H1 (cell line): ENCODE measurements around the gene TMPRSS9. TPM values are rescaled to one million over a fixed set of nuclear protein-coding genes. Genes with fewer than 3 reads are reported as not detected.

Source experiments
- CTCF ChIA-PET: fragments of 300-600 bp; sonication (Branson Sonifier 250); formaldehyde crosslinking; loops from one replicate; lab custom pipeline; 2021; ENCODE audit not compliant: partially characterized antibody; lab: Charles Lee
- POLR2A ChIA-PET: fragments of 300-600 bp; sonication (Branson Sonifier 250); formaldehyde crosslinking; loops from one replicate; lab custom pipeline; 2021; ENCODE audit warnings: inconsistent platforms; ENCODE audit not compliant: partially characterized antibody; lab: Charles Lee
- DNase-seq, 2 experiments: peaks; one replicate each; pipeline versions ENCODE4 v3.0.0 to v3.0.0-alpha.2; 2010 to 2022; ENCODE audit warnings: low spot score in 2 of 2, low read depth in 1 of 2, mixed read lengths in 1 of 2
- FAIRE-seq: peaks from 2 replicates; lab custom pipeline; 2011; peaks lifted over from hg19 to GRCh38; lab: Jason Lieb, UNC
- H2AFZ ChIP-seq: 2 replicates; pipeline ENCODE4 v1.8.1; 2012; ENCODE audit warnings: low read length, inconsistent platforms
- H2AK5ac ChIP-seq: 2 replicates; pipeline ENCODE4 v1.6.1; 2013; ENCODE audit warnings: low read depth, low read length
- H2BK120ac ChIP-seq: replicated peaks from 2 replicates; pipeline ENCODE3; 2013; ENCODE audit warnings: low read depth, low read length, inconsistent platforms
- H2BK12ac ChIP-seq: 2 replicates; pipeline ENCODE4 v1.6.1; 2013; ENCODE audit warnings: low read depth, low read length
- H2BK15ac ChIP-seq: 2 replicates; pipeline ENCODE4 v1.6.1; 2013; ENCODE audit warnings: low read length
- H2BK20ac ChIP-seq: 2 replicates; pipeline ENCODE4 v1.6.1; 2013; ENCODE audit warnings: low read length
- H2BK5ac ChIP-seq: 2 replicates; pipeline ENCODE4 v1.6.1; 2013; ENCODE audit warnings: low read depth, low read length
- H3K14ac ChIP-seq: 2 replicates; pipeline ENCODE4 v1.6.1; 2013; ENCODE audit warnings: inconsistent platforms; ENCODE audit not compliant: insufficient read length
- H3K18ac ChIP-seq: 2 replicates; pipeline ENCODE4 v1.6.1; 2013; ENCODE audit warnings: low read length; ENCODE audit errors: extremely low read depth
- H3K23ac ChIP-seq: 2 replicates; pipeline ENCODE4 v1.6.1; 2013; ENCODE audit warnings: inconsistent platforms; ENCODE audit not compliant: insufficient read length
- H3K23me2 ChIP-seq: 2 replicates; pipeline ENCODE4 v1.6.1; 2013; ENCODE audit warnings: low read depth, low read length
- H3K27ac ChIP-seq: 2 replicates; pipeline ENCODE4 v1.6.1; 2011; ENCODE audit warnings: low read depth, low read length, inconsistent platforms
- H3K27me3 ChIP-seq, 4 experiments: replicated peaks in 1 of 4; 1 replicate in 1 of 4; 2 replicates in 3 of 4; pipeline versions ENCODE4 v1.6.1 to v1.8.1; 2011 to 2013; ENCODE audit warnings: low read length in 3 of 4, mild to moderate bottlenecking in 3 of 4, inconsistent platforms in 2 of 4, mixed read lengths in 2 of 4, moderate library complexity in 1 of 4; ENCODE audit not compliant: control insufficient read depth in 3 of 4, insufficient read depth in 3 of 4; ENCODE audit errors: extremely low read depth in 1 of 4
- H3K36me3 ChIP-seq, 4 experiments: 2 replicates each; pipeline versions ENCODE4 v1.6.1 to v1.8.1; 2011 to 2013; ENCODE audit warnings: mild to moderate bottlenecking in 4 of 4, low read length in 3 of 4, moderate library complexity in 2 of 4, control low read depth in 1 of 4, inconsistent platforms in 1 of 4; ENCODE audit not compliant: insufficient read depth in 4 of 4, control insufficient read depth in 2 of 4
- H3K4ac ChIP-seq: replicated peaks from 2 replicates; pipeline ENCODE3; 2013; ENCODE audit warnings: low read length, low read depth, mixed read lengths, inconsistent platforms; ENCODE audit not compliant: insufficient read length
- H3K4me1 ChIP-seq, 4 experiments: replicated peaks in 1 of 4; 1 replicate in 1 of 4; 2 replicates in 3 of 4; pipeline versions ENCODE4 v1.6.1 to v1.8.1; 2011 to 2013; ENCODE audit warnings: low read length in 3 of 4, inconsistent platforms in 2 of 4, mixed read lengths in 1 of 4; ENCODE audit not compliant: insufficient read depth in 4 of 4, control insufficient read depth in 3 of 4
- H3K4me2 ChIP-seq, 2 experiments: 2 replicates each; pipeline versions ENCODE4 v1.6.1 to v1.8.1; 2011 to 2013; ENCODE audit warnings: low read depth in 2 of 2, low read length in 2 of 2, control low read depth in 1 of 2, inconsistent platforms in 1 of 2, mild to moderate bottlenecking in 1 of 2; ENCODE audit not compliant: insufficient read depth in 1 of 2
- H3K4me3 ChIP-seq, 4 experiments: fragments of 200-600, 300-600 bp in 1 of 4; sonication (generic), shearing (Covaris generic), sonication (Bioruptor Twin) in 1 of 4; 2 replicates each; pipeline versions ENCODE4 v1.5.1 to v1.8.1; 2011 to 2016; ENCODE audit warnings: low read length in 4 of 4, low read depth in 3 of 4, control low read depth in 2 of 4, inconsistent platforms in 2 of 4, mild to moderate bottlenecking in 2 of 4, mixed read lengths in 1 of 4, moderate library complexity in 1 of 4; ENCODE audit not compliant: insufficient read depth in 2 of 4; ENCODE audit errors: extremely low read depth in 1 of 4
- H3K56ac ChIP-seq: replicated peaks from 2 replicates; pipeline ENCODE3; 2013; ENCODE audit warnings: low read depth, mild to moderate bottlenecking, mixed read lengths, low read length, inconsistent platforms; ENCODE audit not compliant: insufficient read length
- H3K79me1 ChIP-seq: 2 replicates; pipeline ENCODE4 v1.6.1; 2013; ENCODE audit warnings: low read depth, low read length, control low read depth
- H3K79me2 ChIP-seq, 2 experiments: 2 replicates each; pipeline versions ENCODE4 v1.6.1 to v1.8.1; 2012 to 2013; ENCODE audit warnings: low read length in 2 of 2, mild to moderate bottlenecking in 2 of 2, inconsistent platforms in 1 of 2; ENCODE audit not compliant: insufficient read depth in 2 of 2, control insufficient read depth in 1 of 2
- H3K9ac ChIP-seq, 4 experiments: replicated peaks in 1 of 4; 1 replicate in 1 of 4; 2 replicates in 3 of 4; pipeline versions ENCODE4 v1.6.1 to v1.8.1; 2011 to 2013; ENCODE audit warnings: low read depth in 3 of 4, low read length in 3 of 4, control low read depth in 2 of 4, mild to moderate bottlenecking in 2 of 4, moderate library complexity in 2 of 4, inconsistent platforms in 1 of 4; ENCODE audit errors: extremely low read depth in 1 of 4
- H3K9me3 ChIP-seq, 2 experiments: 2 replicates each; pipeline versions ENCODE4 v1.6.1 to v1.8.1; 2012 to 2013; ENCODE audit warnings: mild to moderate bottlenecking in 2 of 2, moderate library complexity in 2 of 2, control low read depth in 1 of 2, inconsistent platforms in 1 of 2, low read depth in 1 of 2, low read length in 1 of 2, mixed read lengths in 1 of 2; ENCODE audit not compliant: insufficient read depth in 2 of 2
- H4K20me1 ChIP-seq, 2 experiments: replicated peaks in 1 of 2; 2 replicates each; pipeline versions ENCODE3 to v1.8.1; 2011 to 2013; ENCODE audit warnings: inconsistent platforms in 2 of 2, low read length in 2 of 2, mild to moderate bottlenecking in 1 of 2; ENCODE audit not compliant: insufficient read depth in 2 of 2, control insufficient read depth in 1 of 2
- H4K5ac ChIP-seq: 2 replicates; pipeline ENCODE4 v1.6.1; 2013; ENCODE audit warnings: low read length, low read depth, mixed read lengths, inconsistent platforms; ENCODE audit not compliant: insufficient read length
- H4K8ac ChIP-seq: 2 replicates; pipeline ENCODE4 v1.8.0; 2013; ENCODE audit warnings: mild to moderate bottlenecking, moderate library complexity, low read length, inconsistent platforms; ENCODE audit not compliant: insufficient read depth; ENCODE audit errors: extremely low read depth
- H4K91ac ChIP-seq: replicated peaks from 2 replicates; pipeline ENCODE3; 2013; ENCODE audit warnings: low read length, mixed read lengths, inconsistent platforms; ENCODE audit not compliant: insufficient read length
- HDAC6 ChIP-seq: IDR thresholded peaks from one replicate; pipeline ENCODE4 v1.7.1; 2012; ENCODE audit warnings: low read depth, mild to moderate bottlenecking, inconsistent platforms, low read length, moderate library complexity
- MAFK ChIP-seq: IDR thresholded peaks from 2 replicates; pipeline ENCODE4 v1.6.1; 2012; ENCODE audit warnings: low read depth, mild to moderate bottlenecking, improper control_type of control experiment, low read length
- PHF8 ChIP-seq: fragments of 200-600 bp; sonication (generic); conservative IDR thresholded peaks from 2 replicates; pipeline ENCODE4 v1.7.1; 2012; ENCODE audit warnings: low read depth, mild to moderate bottlenecking, inconsistent platforms, low read length, moderate library complexity
- POU5F1 ChIP-seq: IDR thresholded peaks from 2 replicates; pipeline ENCODE4 v1.6.1; 2011; ENCODE audit warnings: low read depth, mild to moderate bottlenecking, low read length, moderate library complexity
- SIN3A ChIP-seq, 2 experiments: IDR thresholded peaks in 1 of 2; conservative IDR thresholded peaks in 1 of 2; 2 replicates each; pipeline ENCODE4 v1.6.1; 2011 to 2012; ENCODE audit warnings: low read length in 2 of 2, improper control_type of control experiment in 1 of 2, low read depth in 1 of 2, mild to moderate bottlenecking in 1 of 2
- TBP ChIP-seq: IDR thresholded peaks from 2 replicates; pipeline ENCODE4 v1.6.1; 2011; ENCODE audit warnings: low read depth, low read length, improper control_type of control experiment
- TCF12 ChIP-seq: IDR thresholded peaks from 2 replicates; pipeline ENCODE4 v1.6.1; 2011; ENCODE audit warnings: low read depth, mild to moderate bottlenecking, low read length
- ZNF274 ChIP-seq: IDR thresholded peaks from 2 replicates; pipeline ENCODE4 v1.7.0; 2012; ENCODE audit warnings: low read length, borderline replicate concordance; ENCODE audit errors: extremely low read depth
- WGBS, 2 experiments: shearing (Covaris generic) in 1 of 2; methylation state at CpG; one replicate each; pipeline versions ENCODE4 v1.1.6 to v1.1.7; 2013 to 2015; ENCODE audit warnings: low lambda C conversion rate in 2 of 2, mixed read lengths in 2 of 2, inconsistent platforms in 1 of 2, low coverage in 1 of 2, missing lambda C conversion rate in 1 of 2; ENCODE audit not compliant: insufficient replicate concordance in 2 of 2, insufficient coverage in 1 of 2, insufficient read length in 1 of 2; ENCODE audit errors: extremely low coverage in 1 of 2, missing lambda C conversion rate in 1 of 2; 5-methylcytosine and 5-hydroxymethylcytosine counted together
- polyA plus RNA-seq, 7 experiments: library from polyadenylated mRNA; depleted of rRNA in 3 of 7; stranded (reverse) in 5 of 7; unstranded in 2 of 7; fragments of >200 nt in 5 of 7; fragments of 200-250 nt in 2 of 7; gene quantifications; 1 replicate in 5 of 7; 2 replicates in 1 of 7; 4 replicates in 1 of 7; pipeline versions ENCODE4 v1.2.1 to v1.2.3, GENCODE V29; 2011 to 2013; ENCODE audit warnings: missing spikeins in 2 of 7, mixed read lengths in 2 of 7
- total RNA-seq: library from RNA; stranded (reverse); fragmentation: NEBNext Ultra II Directional; extraction: Animal tissue kit (Norgen Biotek cat#: 25700); gene quantifications from 2 replicates; pipeline ENCODE4 v1.2.1, GENCODE V29; 2021

TMPRSS9 gene
- total and polyA plus RNA-seq, 2 of the 8 experiments (the other 6 are each of a cell fraction or from before 2014, with no cell fraction given) = 0.15 to 0.19 TPM

GRCh38 chr19:2443116-2443784 lies 83.2 kb downstream of the TMPRSS9 start:
- Histone ChIP-seq H3K79me1 (peaks cover 17% of the 10 kb centered on the region), H4K20me1 (peaks cover 29 to 43% of the 10 kb centered on the region in 2 experiments), H2AK5ac (no peak overlapping the region), H2BK5ac (no peak overlapping the region), H3K27ac (no peak overlapping the region), H4K8ac (no peak overlapping the region), H4K5ac (no peak overlapping the region), H3K18ac (no peak overlapping the region), H3K9ac (no peak overlapping the region), H2BK12ac (no peak overlapping the region), H2BK20ac (no peak overlapping the region), H3K4me1 (peaks cover 0 to 7% (median 0%) of the 10 kb centered on the region in 4 experiments; a peak in 1 of 7 replicates), H3K23ac (no peak overlapping the region), H3K4me3 (no peak overlapping the region), H2AFZ (no peak overlapping the region), H3K27me3 (no peaks in the 10 kb centered on the region), H2BK120ac (no peak overlapping the region), H3K36me3 (peaks cover 9 to 39% (median 26%) of the 10 kb centered on the region in 4 experiments), H3K23me2 (peaks cover 4% of the 10 kb centered on the region; the same call in 1 of the 2 replicates), H3K14ac (no peak overlapping the region), H3K4ac (no peak overlapping the region), H3K56ac (no peak overlapping the region), H3K9me3 (no peaks in the 10 kb centered on the region), H2BK15ac (no peak overlapping the region), H3K79me2 (peaks cover 3 to 47% of the 10 kb centered on the region in 2 experiments; a peak in 3 of 4 replicates), H3K4me2 (no peak overlapping the region), H4K91ac (no peak overlapping the region)
- ChIA-PET POLR2A (interaction anchor here (0.6 to 9.5 kb wide), 5 partner anchors 12 to 33 kb away, joined by 3 to 84 read pairs (median 4); partner anchors contain the start of genes GADD45B and TIMM13), CTCF (interaction anchor here (0.6 to 1.8 kb wide), 5 partner anchors 14 to 168 kb away, joined by 3 to 4 read pairs (median 3); no protein-coding TSS in a partner anchor)
- FAIRE-seq (no peak), DNase-seq (no peak)
- TF ChIP-seq HDAC6 = no peak
- no peak for TF ChIP-seq POU5F1
- no peak for TF ChIP-seq ZNF274
- no peak for TF ChIP-seq SIN3A (conservative IDR thresholded peaks at IDR 0.05 in 1 of 2, IDR thresholded peaks at IDR 0.05 in 1 of 2; ENCODE audit: low read depth in 1 of 2, low read length in 2 of 2)
- no peak for TF ChIP-seq TCF12
- TF ChIP-seq PHF8 = no peak
- no peak for TF ChIP-seq MAFK
- TF ChIP-seq TBP = no peak
- 92% methylated on average over 22 of the region's 22 CpGs; no CpG with 5 or more reads in 1 of the 2 experiments for WGBS, 2 experiments
